Measurements from ENCODE around the gene ATP1A4.

DNA sequence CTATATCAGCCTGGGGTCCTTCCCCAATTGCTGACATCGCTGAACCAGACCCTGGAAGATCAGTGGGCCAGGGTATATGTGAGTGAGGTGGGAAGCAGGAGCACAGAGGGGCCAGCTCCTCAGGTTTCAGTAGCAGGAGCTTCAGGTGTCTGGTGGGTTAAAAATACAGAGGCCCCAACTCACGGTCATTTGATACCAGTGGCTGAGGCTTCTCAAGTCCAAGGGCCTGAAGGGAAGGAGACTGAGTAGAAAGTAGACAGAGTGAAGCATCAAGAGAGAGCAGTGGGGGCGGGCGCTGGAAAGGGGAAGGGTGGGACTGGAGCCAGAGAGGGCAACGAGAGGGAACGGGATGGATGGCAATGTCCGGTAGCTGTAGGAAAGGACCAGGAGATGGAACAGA, 36.9 kb downstream of the ATP1A4 start:
- TF ChIP-seq POLR2A (IDR thresholded peaks at IDR 0.05) = no peak
- TF ChIP-seq, protein P1, sequence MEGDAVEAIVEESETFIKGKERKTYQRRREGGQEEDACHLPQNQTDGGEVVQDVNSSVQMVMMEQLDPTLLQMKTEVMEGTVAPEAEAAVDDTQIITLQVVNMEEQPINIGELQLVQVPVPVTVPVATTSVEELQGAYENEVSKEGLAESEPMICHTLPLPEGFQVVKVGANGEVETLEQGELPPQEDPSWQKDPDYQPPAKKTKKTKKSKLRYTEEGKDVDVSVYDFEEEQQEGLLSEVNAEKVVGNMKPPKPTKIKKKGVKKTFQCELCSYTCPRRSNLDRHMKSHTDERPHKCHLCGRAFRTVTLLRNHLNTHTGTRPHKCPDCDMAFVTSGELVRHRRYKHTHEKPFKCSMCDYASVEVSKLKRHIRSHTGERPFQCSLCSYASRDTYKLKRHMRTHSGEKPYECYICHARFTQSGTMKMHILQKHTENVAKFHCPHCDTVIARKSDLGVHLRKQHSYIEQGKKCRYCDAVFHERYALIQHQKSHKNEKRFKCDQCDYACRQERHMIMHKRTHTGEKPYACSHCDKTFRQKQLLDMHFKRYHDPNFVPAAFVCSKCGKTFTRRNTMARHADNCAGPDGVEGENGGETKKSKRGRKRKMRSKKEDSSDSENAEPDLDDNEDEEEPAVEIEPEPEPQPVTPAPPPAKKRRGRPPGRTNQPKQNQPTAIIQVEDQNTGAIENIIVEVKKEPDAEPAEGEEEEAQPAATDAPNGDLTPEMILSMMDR (IDR thresholded peaks at IDR 0.05) = no peak

Data from prostate gland (tissue), 2 donors.